IMR-90 (cell line): Measurements from ENCODE around the gene C1QL1. TPM values are rescaled to one million over a fixed set of nuclear protein-coding genes. Genes with fewer than 3 reads are reported as not detected.

Experiments used
- ATAC-seq: fragments of 200-7000 bp; cut with Tn5 transposase; 2 replicates; pipeline ENCODE4 v1.9.1; 2020; ENCODE audit warnings: low read depth, mild to moderate bottlenecking, moderate library complexity
- BruUV-seq: library from RNA; stranded (reverse); fragments of 400-500 nt; replicated peaks from 2 replicates; lab custom pipeline; 2021; lab: Mats Ljungman, UMichigan
- CTCF ChIA-PET: fragments of 300-600 bp; formaldehyde crosslinking; extraction: SDS; loops from one replicate; lab custom pipeline; 2021; ENCODE audit warnings: antibody characterized with exemption; lab: Yijun Ruan, JAX
- POLR2A ChIA-PET: fragments of 300-600 bp; sonication (Branson Sonifier 250); formaldehyde crosslinking; loops from one replicate; lab custom pipeline; 2022; ENCODE audit warnings: antibody characterized with exemption; ENCODE audit not compliant: unreplicated experiment; lab: Charles Lee
- DNase-seq: peaks from one replicate; pipeline ENCODE4 v3.0.0; 2013
- H2AFZ ChIP-seq: replicated peaks from 2 replicates; pipeline ENCODE3; 2013; ENCODE audit warnings: low read length, mild to moderate bottlenecking; ENCODE audit not compliant: poor library complexity
- H2AK5ac ChIP-seq: 2 replicates; pipeline ENCODE4 v1.6.1; 2013; ENCODE audit warnings: low read depth, low read length, inconsistent platforms
- H2AK9ac ChIP-seq: replicated peaks from 2 replicates; pipeline ENCODE3; 2013; ENCODE audit warnings: mild to moderate bottlenecking, low read depth, low read length, moderate library complexity; ENCODE audit not compliant: poor library complexity
- H2BK120ac ChIP-seq: 2 replicates; pipeline ENCODE4 v1.6.1; 2013; ENCODE audit warnings: low read depth, low read length, inconsistent platforms
- H2BK15ac ChIP-seq: 3 replicates; pipeline ENCODE4 v1.6.1; 2013; ENCODE audit warnings: low read depth, low read length, inconsistent platforms
- H2BK20ac ChIP-seq: 2 replicates; pipeline ENCODE4 v1.6.1; 2013; ENCODE audit warnings: low read depth, mild to moderate bottlenecking, inconsistent platforms, low read length, moderate library complexity
- H2BK5ac ChIP-seq: 2 replicates; pipeline ENCODE4 v1.6.1; 2013; ENCODE audit warnings: mild to moderate bottlenecking, low read depth, low read length, inconsistent platforms; ENCODE audit not compliant: poor library complexity, severe bottlenecking
- H3K14ac ChIP-seq: replicated peaks from 2 replicates; pipeline ENCODE4 v1.6.1; 2013; ENCODE audit warnings: low read depth, low read length, inconsistent platforms
- H3K18ac ChIP-seq: 2 replicates; pipeline ENCODE4 v1.6.1; 2013; ENCODE audit warnings: low read depth, low read length, control low read depth
- H3K23ac ChIP-seq: 2 replicates; pipeline ENCODE4 v1.6.1; 2013; ENCODE audit warnings: low read depth, low read length, inconsistent platforms
- H3K27ac ChIP-seq: 2 replicates; pipeline ENCODE4 v1.5.1; 2013; ENCODE audit warnings: mild to moderate bottlenecking, control low read depth, low read length; ENCODE audit not compliant: insufficient read depth
- H3K27me3 ChIP-seq: 2 replicates; pipeline ENCODE4 v1.6.1; 2013; ENCODE audit warnings: low read length; ENCODE audit not compliant: control insufficient read depth, insufficient read depth
- H3K36me3 ChIP-seq: 2 replicates; pipeline ENCODE4 v1.6.1; 2013; ENCODE audit warnings: low read length, mixed read lengths; ENCODE audit not compliant: control insufficient read depth, insufficient read depth
- H3K4ac ChIP-seq: 2 replicates; pipeline ENCODE4 v1.6.1; 2013; ENCODE audit warnings: low read depth, low read length, inconsistent platforms
- H3K4me1 ChIP-seq: 2 replicates; pipeline ENCODE4 v1.6.1; 2013; ENCODE audit warnings: low read length, mixed read lengths; ENCODE audit not compliant: control insufficient read depth, insufficient read depth
- H3K4me2 ChIP-seq: 2 replicates; pipeline ENCODE4 v1.6.1; 2013; ENCODE audit warnings: low read depth, mild to moderate bottlenecking, control low read depth, low read length, moderate library complexity
- H3K4me3 ChIP-seq: 2 replicates; pipeline ENCODE4 v1.5.1; 2013; ENCODE audit warnings: low read depth, mild to moderate bottlenecking, control low read depth, low read length, moderate library complexity; ENCODE audit not compliant: insufficient read depth
- H3K56ac ChIP-seq: 2 replicates; pipeline ENCODE4 v1.6.1; 2013; ENCODE audit warnings: low read length, inconsistent platforms; ENCODE audit not compliant: insufficient read depth; ENCODE audit errors: extremely low read depth
- H3K79me1 ChIP-seq, 2 experiments: 2 replicates each; pipeline ENCODE4 v1.6.1; 2013; ENCODE audit warnings: low read length in 2 of 2, inconsistent platforms in 1 of 2, low read depth in 1 of 2
- H3K9ac ChIP-seq: 2 replicates; pipeline ENCODE4 v1.6.1; 2013; ENCODE audit warnings: low read depth, low read length, control low read depth
- H3K9me1 ChIP-seq: 2 replicates; pipeline ENCODE4 v1.6.1; 2013; ENCODE audit warnings: low read length, inconsistent platforms; ENCODE audit not compliant: insufficient read depth
- H3K9me3 ChIP-seq: 2 replicates; pipeline ENCODE4 v1.6.1; 2013; ENCODE audit warnings: low read length; ENCODE audit not compliant: control insufficient read depth, insufficient read depth
- H4K20me1 ChIP-seq: 2 replicates; pipeline ENCODE4 v1.6.1; 2013; ENCODE audit warnings: low read length, inconsistent platforms; ENCODE audit not compliant: insufficient read depth
- H4K5ac ChIP-seq: 2 replicates; pipeline ENCODE4 v1.6.1; 2013; ENCODE audit warnings: mild to moderate bottlenecking, low read depth, low read length, control low read depth
- H4K8ac ChIP-seq, 2 experiments: 2 replicates each; pipeline ENCODE4 v1.6.1; 2013; ENCODE audit warnings: low read depth in 2 of 2, low read length in 2 of 2, control low read depth in 1 of 2, inconsistent platforms in 1 of 2
- H4K91ac ChIP-seq: 2 replicates; pipeline ENCODE4 v1.6.1; 2013; ENCODE audit warnings: low read depth, low read length, inconsistent platforms; ENCODE audit not compliant: insufficient read depth
- ELK1 ChIP-seq: fragments of 150-350 bp; IDR thresholded peaks from 2 replicates; pipeline ENCODE4 v1.6.1; 2016; ENCODE audit warnings: low read depth, mild to moderate bottlenecking, low read length, moderate library complexity, borderline replicate concordance
- MAFK ChIP-seq: IDR thresholded peaks from 2 replicates; pipeline ENCODE4 v1.6.1; 2012; ENCODE audit warnings: low read depth, low read length, improper control_type of control experiment
- POLR2A ChIP-seq: IDR thresholded peaks from 2 replicates; pipeline ENCODE4 v1.6.1; 2012; ENCODE audit warnings: mild to moderate bottlenecking, low read depth, low read length
- RFX5 ChIP-seq: IDR thresholded peaks from 2 replicates; pipeline ENCODE4 v1.8.0; 2012; ENCODE audit warnings: low read depth, mild to moderate bottlenecking, low read length, moderate library complexity
- WGBS, 2 experiments: methylation state at CpG; one replicate each; pipeline versions ENCODE4 v1.1.5 to v1.1.7; 2013; ENCODE audit warnings: missing lambda C conversion rate in 2 of 2; ENCODE audit not compliant: insufficient read length in 1 of 2; ENCODE audit errors: extremely low coverage in 2 of 2; 5-methylcytosine and 5-hydroxymethylcytosine counted together
- dilution Hi-C: fragments of 300-500 bp; cut with HindIII; formaldehyde crosslinking; loops from one replicate; pipeline ENCODE4 v1.14.3; 2018; ENCODE audit warnings: low sequenced_read_pairs; ENCODE audit not compliant: unreplicated experiment
- in situ Hi-C: fragments of 300-500 bp; cut with MboI; formaldehyde crosslinking; loops from 3 replicates; pipeline ENCODE4 v1.14.3; 2019; ENCODE audit warnings: low sequenced_read_pairs, inconsistent platforms, mixed read lengths
- intact Hi-C: fragments of 100-400 bp; cut with micrococcal nuclease; formaldehyde crosslinking; loops from 2 replicates; pipeline ENCODE4 v1.10.0; 2022
- polyA plus RNA-seq, 3 experiments: library from polyadenylated mRNA; depleted of rRNA; stranded (reverse); fragments of >200 nt; gene quantifications; 2 replicates each; pipeline ENCODE4 v1.2.3, GENCODE V29; 2012; ENCODE audit warnings: low replicate concordance in 1 of 3
- total RNA-seq: library from RNA; depleted of rRNA; stranded (reverse); fragments of >200 nt; gene quantifications from 2 replicates; pipeline ENCODE4 v1.2.3, GENCODE V29; 2012

Gene C1QL1
- total and polyA plus RNA-seq, 2 of the 4 experiments (the other 2 are of a cell fraction): 0.18 to 0.84 TPM

- Histone ChIP-seq H3K4me2 (no peak overlapping the region), H2AK9ac (no peak overlapping the region), H2BK120ac (no peak overlapping the region), H2BK15ac (no peak overlapping the region), H4K20me1 (no peaks in the 10 kb centered on the region; the same call in 1 of the 2 replicates), H3K9me3 (no peaks in the 10 kb centered on the region), H3K9me1 (no peaks in the 10 kb centered on the region; the same call in 1 of the 2 replicates), H3K14ac (no peak overlapping the region), H3K4ac (no peak overlapping the region), H3K27me3 (no peaks in the 10 kb centered on the region), H3K4me3 (no peak overlapping the region), H4K8ac (no peak overlapping the region), H2AK5ac (no peak overlapping the region), H4K5ac (no peak overlapping the region), H3K9ac (no peak overlapping the region), H3K36me3 (peaks cover 7% of the 10 kb centered on the region), H2AFZ (no peak overlapping the region), H3K56ac (no peak overlapping the region), H4K91ac (no peak overlapping the region), H3K27ac (no peak overlapping the region), H2BK5ac (no peak overlapping the region), H3K4me1 (no peaks in the 10 kb centered on the region), H3K18ac (no peak overlapping the region), H2BK20ac (no peak overlapping the region), H3K23ac (no peak overlapping the region), H3K79me1 (peaks cover 16 to 32% of the 10 kb centered on the region in 2 experiments)
- intact Hi-C loops: no loop called here
- BruUV-seq: no TSS peak
- ATAC-seq: no peak
- POLR2A ChIA-PET: no interaction called here
- no CpG with 5 or more reads among the region's 5 CpGs for WGBS, 2 experiments
- no peak for DNase-seq
- in situ Hi-C loops: no loop called here
- CTCF ChIA-PET: no interaction called here
- dilution Hi-C loops: no loop called here
- TF ChIP-seq MAFK (no peak), ELK1 (no peak), POLR2A (no peak), RFX5 (no peak)
Measured at GRCh38 chr17:44931376-44931775, 36.7 kb downstream of the C1QL1 start.
